Smooth muscle cell (in vitro differentiated cells): ENCODE data around the gene UGDH. TPM values are rescaled to one million over a fixed set of nuclear protein-coding genes. Genes with fewer than 3 reads are reported as not detected.

Source experiments
- DNase-seq: peaks from one replicate; lab custom pipeline; 2025; ENCODE audit not compliant: unreplicated experiment; lab: John Stamatoyannopoulos, UW
- H2AFZ ChIP-seq: fragments of 200-600 bp; sonication (generic); 2 replicates; pipeline ENCODE4 v1.6.0; 2016; ENCODE audit warnings: antibody characterized with exemption, low read depth, mild to moderate bottlenecking
- H3F3A ChIP-seq: fragments of 200-600 bp; sonication (generic); 2 replicates; pipeline ENCODE4 v1.6.0; 2017; ENCODE audit warnings: antibody characterized with exemption, low read depth
- H3K27ac ChIP-seq: fragments of 200-600 bp; sonication (generic); 2 replicates; pipeline ENCODE4 v1.5.1; 2016; ENCODE audit warnings: low read depth, mild to moderate bottlenecking
- H3K27me3 ChIP-seq: fragments of 200-600 bp; sonication (generic); 2 replicates; pipeline ENCODE4 v1.6.1; 2016; ENCODE audit warnings: low read depth, mild to moderate bottlenecking
- H3K36me3 ChIP-seq: fragments of 200-600 bp; sonication (generic); 2 replicates; pipeline ENCODE4 v1.5.1; 2016; ENCODE audit warnings: low read depth
- H3K4me1 ChIP-seq: fragments of 200-600 bp; sonication (generic); 2 replicates; pipeline ENCODE4 v1.5.1; 2016; ENCODE audit warnings: low read depth
- H3K4me2 ChIP-seq: fragments of 200-600 bp; sonication (generic); 2 replicates; pipeline ENCODE4 v1.6.0; 2016; ENCODE audit warnings: mild to moderate bottlenecking
- H3K4me3 ChIP-seq: fragments of 200-600 bp; sonication (generic); 2 replicates; pipeline ENCODE4 v1.5.1; 2016; ENCODE audit warnings: mild to moderate bottlenecking
- H3K79me2 ChIP-seq: fragments of 200-600 bp; sonication (generic); 2 replicates; pipeline ENCODE4 v1.6.0; 2016; ENCODE audit warnings: low read depth, mild to moderate bottlenecking
- H3K9ac ChIP-seq: fragments of 200-600 bp; sonication (generic); 2 replicates; pipeline ENCODE4 v1.6.0; 2016; ENCODE audit warnings: low read depth
- H3K9me3 ChIP-seq: fragments of 200-600 bp; sonication (generic); replicated peaks from 2 replicates; pipeline ENCODE4 v1.5.1; 2016; ENCODE audit warnings: low read depth
- H4K20me1 ChIP-seq: fragments of 200-600 bp; sonication (generic); 2 replicates; pipeline ENCODE4 v1.6.0; 2016; ENCODE audit warnings: low read depth
- CTCF ChIP-seq: fragments of 200-600 bp; sonication (generic); IDR thresholded peaks from 2 replicates; pipeline ENCODE4 v1.5.1; 2017; ENCODE audit warnings: borderline replicate concordance, mild to moderate bottlenecking, antibody characterized with exemption; ENCODE audit not compliant: insufficient read depth, poor library complexity, severe bottlenecking
- WGBS: methylation state at CpG from one replicate; pipeline ENCODE4 v1.1.7; 2016; ENCODE audit warnings: low lambda C conversion rate; 5-methylcytosine and 5-hydroxymethylcytosine counted together
- polyA plus RNA-seq: library from polyadenylated mRNA; unstranded; fragments of >200 nt; fragmentation: Nextera tagmentation; extraction: Ambion mirVana; gene quantifications from 2 replicates; pipeline ENCODE4 v1.2.1, GENCODE V29; 2016
- total RNA-seq: library from RNA; depleted of rRNA; stranded (reverse); fragments of >200 nt; gene quantifications from 2 replicates; pipeline ENCODE4 v1.2.3, GENCODE V29; 2014

Gene UGDH
- total and polyA plus RNA-seq, 2 experiments from 2014 or later, result 98.0 to 128 TPM

DNA sequence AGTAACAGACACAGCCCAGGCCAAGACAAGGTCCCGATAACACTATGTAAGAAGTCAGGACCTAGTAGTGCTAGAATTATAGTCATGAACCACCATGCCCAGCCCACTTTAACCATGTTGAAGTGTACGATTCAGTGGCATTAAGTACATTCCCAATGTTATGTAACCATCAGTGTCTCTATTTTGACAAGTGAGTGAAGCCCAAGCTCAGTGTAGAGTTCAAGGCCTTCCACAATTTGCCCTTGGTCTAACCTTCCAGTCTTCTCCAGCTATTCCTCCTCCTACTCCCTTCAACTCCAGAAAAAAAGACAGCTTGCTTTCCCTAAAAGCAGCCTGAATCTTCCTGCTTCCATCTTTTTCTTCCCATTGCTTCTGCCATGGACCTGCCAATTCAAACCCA, 36.9 kb downstream of the UGDH start:
- Histone ChIP-seq H3K9ac (no peak overlapping the region), H3K4me1 (no peaks in the 10 kb centered on the region), H3F3A (no peaks in the 10 kb centered on the region), H3K79me2 (no peaks in the 10 kb centered on the region), H3K4me2 (no peak overlapping the region), H3K27ac (no peak overlapping the region), H4K20me1 (no peaks in the 10 kb centered on the region), H3K36me3 (no peaks in the 10 kb centered on the region), H3K4me3 (no peak overlapping the region), H3K27me3 (no peaks in the 10 kb centered on the region), H3K9me3 (no peaks in the 10 kb centered on the region), H2AFZ (no peak overlapping the region)
- DNase-seq, result no peak
- TF ChIP-seq CTCF, result no peak
- WGBS, result 94% methylated on average over 2 of the region's 2 CpGs

DNA sequence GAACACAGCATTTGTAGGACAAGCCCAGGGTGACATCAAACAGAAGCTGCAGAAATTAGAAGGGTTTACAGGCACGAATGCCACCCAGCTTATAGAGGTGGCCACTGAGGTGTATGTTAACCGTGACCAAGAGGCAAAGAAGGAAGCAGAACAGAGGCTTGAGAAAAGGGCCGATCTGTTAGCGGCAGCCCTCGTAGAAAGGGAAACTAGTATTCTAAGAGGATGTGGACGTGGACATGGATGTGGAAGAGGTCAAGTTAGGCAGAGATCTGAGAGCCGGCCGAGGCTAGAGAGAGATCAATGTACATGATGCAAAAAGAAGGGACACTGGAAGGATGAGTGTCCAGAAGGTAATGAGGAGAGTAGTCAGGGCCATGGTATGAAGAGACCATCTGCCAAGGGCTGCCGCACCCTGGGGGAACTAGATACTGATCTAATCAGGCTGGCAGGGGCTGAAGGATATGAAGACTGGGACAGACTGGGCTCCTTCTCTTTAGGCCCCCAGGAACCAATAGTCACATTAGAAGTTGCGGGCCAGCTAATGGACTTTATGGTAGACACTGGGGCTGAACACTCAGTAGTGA, 40.9 kb downstream of the UGDH start:
- Histone ChIP-seq H3K36me3 (no peaks in the 10 kb centered on the region), H3K9me3 (no peaks in the 10 kb centered on the region), H3K4me1 (no peaks in the 10 kb centered on the region), H3K4me2 (no peak overlapping the region), H3F3A (no peaks in the 10 kb centered on the region), H4K20me1 (no peaks in the 10 kb centered on the region), H3K9ac (no peak overlapping the region), H3K4me3 (no peak overlapping the region), H3K27me3 (no peaks in the 10 kb centered on the region), H3K79me2 (no peaks in the 10 kb centered on the region), H2AFZ (no peak overlapping the region), H3K27ac (no peak overlapping the region)
- no peak for TF ChIP-seq CTCF
- no peak for DNase-seq
- WGBS, result 94% methylated on average over 10 of the region's 10 CpGs

DNA sequence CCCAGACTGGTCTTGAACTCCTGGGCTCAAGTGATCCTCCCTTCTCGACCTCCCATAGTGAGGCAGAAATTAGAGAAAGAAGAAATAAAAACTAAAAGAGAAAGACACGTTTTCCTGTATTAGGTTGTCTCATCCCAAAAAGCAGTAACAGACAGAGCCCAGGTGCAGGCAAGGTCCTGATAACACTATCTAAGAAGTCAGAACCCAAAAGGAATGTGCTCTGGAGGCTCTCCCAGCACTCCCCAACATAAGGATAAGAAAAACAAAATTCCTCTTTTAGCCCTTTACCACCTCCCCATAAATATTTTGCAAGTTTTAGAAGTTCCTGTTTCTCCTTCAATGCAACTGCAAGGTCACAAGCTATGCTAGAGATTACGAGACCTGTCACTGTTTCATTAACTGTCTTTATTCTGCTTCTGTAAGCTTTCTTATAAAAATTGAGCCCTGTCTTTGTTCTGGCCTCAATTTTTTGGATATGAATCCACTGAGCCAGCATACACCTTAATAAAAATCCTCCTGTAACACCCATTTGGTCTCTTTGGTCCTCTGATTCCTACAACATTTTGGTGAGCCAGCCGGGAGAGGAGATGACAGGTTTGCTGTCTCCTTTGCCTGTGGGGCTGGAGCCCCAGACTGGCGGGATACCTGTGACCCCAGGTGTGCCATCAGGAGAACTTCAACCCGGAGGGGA, 42.5 kb downstream of the UGDH start:
- Histone ChIP-seq H3K79me2 (no peaks in the 10 kb centered on the region), H3K4me3 (no peak overlapping the region), H2AFZ (no peak overlapping the region), H3K9me3 (no peaks in the 10 kb centered on the region), H3K36me3 (no peaks in the 10 kb centered on the region), H3K4me2 (no peak overlapping the region), H4K20me1 (no peaks in the 10 kb centered on the region), H3K9ac (no peak overlapping the region), H3K4me1 (no peaks in the 10 kb centered on the region), H3K27ac (no peak overlapping the region), H3F3A (no peaks in the 10 kb centered on the region), H3K27me3 (no peaks in the 10 kb centered on the region)
- TF ChIP-seq CTCF, result no peak
- 92% methylated on average over 6 of the region's 6 CpGs for WGBS
- no peak for DNase-seq
